HL-60/S4 (cell line): Measurements from ENCODE around the gene PTGDR2.

Source experiments
- in situ Hi-C: fragments of 300-500 bp; cut with MboI; formaldehyde crosslinking; loops from 2 replicates; pipeline ENCODE4 v1.14.3; 2022; ENCODE audit warnings: low sequenced_read_pairs

Gene PTGDR2

GRCh38 chr11:60855726-60856633 lies at the start of gene PTGDR2:
Gene PTGDR2 (minus strand): TSS chr11:60855950. CDS start chr11:60853722, 2,228 bp downstream.
- in situ Hi-C loops: no loop called here

DNA sequence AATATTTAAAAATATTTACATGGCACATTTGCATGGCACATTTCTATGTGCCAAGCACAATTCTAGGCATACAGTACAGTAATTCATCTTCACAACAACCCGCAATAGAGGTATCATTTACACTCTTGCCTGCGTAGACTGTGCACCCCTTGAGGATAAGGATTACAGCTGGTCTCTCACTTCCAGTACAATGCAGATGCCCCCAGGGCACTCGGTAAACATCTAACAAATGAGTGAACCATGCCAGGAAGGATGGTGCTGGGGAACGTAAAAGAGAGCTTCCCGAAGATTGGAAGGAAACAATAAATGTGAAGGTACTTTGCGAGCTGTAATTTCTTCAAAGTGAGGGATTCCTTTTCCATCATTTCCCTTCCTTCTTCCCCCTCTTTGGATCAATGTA lies 49.3 kb upstream of the PTGDR2 start:
- in situ Hi-C loops: no loop called here

GRCh38 chr11:60902625-60903024 lies 46.9 kb upstream of the PTGDR2 start:
- in situ Hi-C loops: no loop called here

DNA sequence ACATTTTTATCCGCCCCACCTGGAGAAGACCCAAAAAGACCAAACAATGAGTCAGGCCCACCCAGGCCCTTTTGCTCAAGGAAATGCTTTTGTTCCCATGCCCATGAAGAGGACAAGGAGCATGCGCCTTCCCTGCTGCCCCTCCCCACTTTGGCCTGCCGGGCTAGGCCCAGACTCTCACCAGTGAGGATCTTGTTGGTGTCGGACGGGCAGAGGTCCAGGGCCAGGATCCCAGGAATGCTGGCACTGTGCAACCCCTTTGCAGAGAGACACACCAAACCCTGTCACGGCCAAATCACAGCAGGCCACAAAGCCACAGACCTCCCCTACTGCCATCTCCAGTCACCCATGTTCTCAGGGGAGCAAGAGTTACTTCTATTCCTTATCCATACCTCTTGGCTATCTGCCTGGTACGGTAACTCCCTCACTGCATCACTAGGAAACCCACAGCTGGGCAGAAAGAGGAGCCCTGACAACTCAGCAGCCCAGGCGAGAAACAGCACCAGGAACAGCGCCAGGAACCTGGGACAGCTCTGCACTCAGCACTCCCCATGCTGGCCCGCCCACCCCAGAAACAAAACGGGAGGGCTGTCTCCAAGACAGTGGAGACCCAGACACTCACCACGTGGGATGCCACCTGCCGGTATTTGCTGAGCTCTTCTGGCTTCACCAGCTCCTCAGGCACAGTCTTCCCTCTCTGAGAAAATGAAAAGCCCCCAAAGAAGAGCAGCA lies 45.1 kb upstream of the PTGDR2 start:
- in situ Hi-C loops: no loop called here

- in situ Hi-C loops: no loop called here
These were observed 44.2 kb upstream of the PTGDR2 start for GRCh38 chr11:60899977-60900376.

GRCh38 chr11:60899046-60899936 lies 43.5 kb upstream of the PTGDR2 start:
- in situ Hi-C loops: no loop called here

- in situ Hi-C loops: no loop called here
These were observed 41.7 kb upstream of the PTGDR2 start for GRCh38 chr11:60897496-60897895.

GRCh38 chr11:60895687-60896086 lies 39.9 kb upstream of the PTGDR2 start:
- in situ Hi-C loops: no loop called here

DNA sequence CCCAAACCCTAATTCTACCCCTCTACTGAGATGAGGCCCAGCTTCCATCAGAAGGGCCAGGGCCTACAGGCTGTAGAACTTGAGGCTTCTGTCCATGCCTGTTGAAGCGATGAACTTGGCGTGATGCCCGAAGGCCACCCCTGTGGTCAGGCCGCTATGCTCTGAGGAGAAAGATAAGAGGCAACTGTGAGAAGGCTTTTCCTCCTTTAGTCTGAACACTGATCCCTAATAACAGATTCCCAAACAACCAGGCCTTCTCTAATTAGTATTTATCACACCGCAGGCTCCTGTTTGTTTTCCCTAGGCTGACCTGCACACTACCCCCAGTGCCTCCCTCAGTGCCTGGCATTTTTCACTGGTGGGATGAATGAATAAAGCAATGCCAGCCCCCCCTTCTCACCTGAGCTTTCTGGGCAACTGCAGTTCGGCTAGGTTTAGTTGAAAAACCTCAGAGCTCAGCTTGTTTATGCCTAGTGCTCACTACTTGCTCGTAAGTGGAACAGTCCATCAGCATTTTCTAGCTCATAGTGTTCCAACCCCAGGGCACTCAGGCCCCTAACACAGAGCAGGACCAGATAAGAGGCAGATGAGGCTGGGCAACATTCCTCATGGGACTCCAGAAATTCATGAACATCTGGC lies 35.5 kb upstream of the PTGDR2 start:
- in situ Hi-C loops: loop anchor here (5.0 kb wide), 1 partner anchor 54 kb away; no protein-coding TSS in a partner anchor

DNA sequence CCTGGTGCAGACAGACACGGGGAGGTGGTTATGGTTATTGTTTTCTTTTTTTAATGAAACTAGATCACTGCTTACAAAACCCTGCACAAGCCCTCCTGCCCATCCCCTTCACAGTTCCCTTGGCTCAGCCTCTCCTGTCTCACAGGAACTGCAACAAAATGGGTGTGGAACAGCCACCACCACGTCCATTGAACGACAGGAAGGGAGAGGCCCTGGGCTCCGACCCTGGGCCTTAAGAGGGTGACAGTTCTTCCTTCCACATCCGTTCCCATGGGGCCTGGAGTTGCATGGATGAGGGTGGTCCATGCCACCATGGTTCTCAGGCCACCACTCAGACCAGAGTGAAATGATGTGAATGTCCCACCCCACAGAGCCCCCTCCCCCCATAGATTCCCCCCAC lies 34.9 kb upstream of the PTGDR2 start:
- in situ Hi-C loops: loop anchor here (5.0 kb wide), 1 partner anchor 53 kb away; no protein-coding TSS in a partner anchor

DNA sequence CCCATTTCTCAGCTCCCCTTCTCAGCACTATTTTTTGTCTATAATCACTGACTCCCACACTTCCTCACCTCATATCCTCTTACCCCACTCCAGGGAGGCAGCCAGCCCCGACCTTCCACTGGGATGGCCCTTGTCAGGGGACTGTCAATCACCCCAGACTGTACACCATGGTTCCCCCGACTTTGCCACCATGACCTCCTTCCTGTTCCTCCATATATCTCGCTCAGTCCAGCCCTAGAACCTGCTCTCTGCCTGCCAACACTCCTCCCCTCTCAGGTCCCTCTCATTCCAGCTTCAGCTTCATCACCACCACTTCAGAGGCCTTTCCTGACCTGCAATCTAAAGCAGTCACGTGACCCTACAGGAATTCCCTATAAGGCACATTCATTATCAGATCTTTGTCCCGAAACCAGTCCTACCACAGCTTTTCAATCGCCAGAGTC lies 34.1 kb upstream of the PTGDR2 start:
- in situ Hi-C loops: loop anchor here (5.0 kb wide), 1 partner anchor 53 kb away; no protein-coding TSS in a partner anchor

DNA sequence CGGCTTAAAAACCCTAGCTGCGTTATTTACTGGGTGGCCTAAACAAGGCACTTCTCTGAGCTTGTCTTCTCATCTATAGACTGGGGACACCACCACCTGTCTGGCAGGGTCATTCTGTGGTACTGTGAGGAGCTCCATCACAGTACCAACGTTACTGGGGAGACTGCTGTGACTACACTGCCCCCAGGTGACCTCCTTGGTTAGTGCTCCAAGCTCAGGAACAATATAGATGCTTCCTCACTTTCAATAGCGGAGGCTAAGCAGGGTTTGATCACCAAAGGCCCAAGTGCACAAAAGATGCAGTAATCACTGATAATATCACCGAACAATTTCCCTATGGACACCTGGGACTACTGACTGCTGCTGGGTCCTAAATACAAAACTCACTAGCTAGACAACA lies 31.8 kb upstream of the PTGDR2 start:
- in situ Hi-C loops: no loop called here

GRCh38 chr11:60880643-60881282 lies 25.0 kb upstream of the PTGDR2 start:
- in situ Hi-C loops: no loop called here

GRCh38 chr11:60879971-60880588 lies 24.3 kb upstream of the PTGDR2 start:
- in situ Hi-C loops: no loop called here

GRCh38 chr11:60879104-60879503 lies 23.4 kb upstream of the PTGDR2 start:
- in situ Hi-C loops: no loop called here

DNA sequence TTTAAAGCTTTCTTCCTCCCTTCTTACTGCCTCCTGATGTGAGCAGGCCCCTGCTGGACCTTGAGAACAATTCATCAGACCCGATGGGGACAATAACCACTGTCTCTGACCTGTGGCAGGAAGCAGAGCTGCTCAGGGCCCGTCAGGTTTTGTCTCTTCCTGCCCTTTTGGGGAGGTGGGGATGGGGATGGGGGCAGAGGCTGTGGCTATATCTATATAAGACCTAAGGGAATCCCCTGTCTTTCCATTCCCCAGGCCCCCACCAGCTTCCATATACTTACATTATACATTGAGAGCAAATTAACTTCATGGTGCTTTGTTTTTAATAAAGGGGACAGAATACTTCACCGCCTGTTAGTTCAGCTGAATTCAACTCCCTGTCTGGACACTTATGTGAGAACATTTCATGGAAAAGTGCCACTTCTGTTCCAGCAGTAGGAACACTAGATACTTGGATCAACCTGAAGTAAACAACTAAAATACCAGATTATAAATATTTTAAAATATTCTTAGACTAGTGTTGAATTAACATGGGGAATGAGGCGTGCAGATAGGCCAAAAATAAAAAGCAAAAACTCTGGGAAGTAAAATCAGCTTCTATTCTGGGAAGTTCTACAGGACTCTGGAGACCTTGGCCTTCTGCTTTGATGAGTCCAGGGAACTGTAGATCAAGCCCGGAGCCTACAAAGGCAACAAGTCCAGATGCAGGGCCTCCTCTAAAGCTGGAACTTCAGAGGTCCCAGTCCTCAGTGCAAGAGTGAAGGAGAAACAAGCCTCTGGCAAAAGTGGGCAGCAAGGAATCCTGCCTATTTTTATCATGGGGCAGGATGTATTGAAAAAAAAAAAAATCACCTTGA lies 22.7 kb upstream of the PTGDR2 start:
- in situ Hi-C loops: no loop called here

- in situ Hi-C loops: no loop called here
These were observed 20.4 kb upstream of the PTGDR2 start for GRCh38 chr11:60876168-60876485.

DNA sequence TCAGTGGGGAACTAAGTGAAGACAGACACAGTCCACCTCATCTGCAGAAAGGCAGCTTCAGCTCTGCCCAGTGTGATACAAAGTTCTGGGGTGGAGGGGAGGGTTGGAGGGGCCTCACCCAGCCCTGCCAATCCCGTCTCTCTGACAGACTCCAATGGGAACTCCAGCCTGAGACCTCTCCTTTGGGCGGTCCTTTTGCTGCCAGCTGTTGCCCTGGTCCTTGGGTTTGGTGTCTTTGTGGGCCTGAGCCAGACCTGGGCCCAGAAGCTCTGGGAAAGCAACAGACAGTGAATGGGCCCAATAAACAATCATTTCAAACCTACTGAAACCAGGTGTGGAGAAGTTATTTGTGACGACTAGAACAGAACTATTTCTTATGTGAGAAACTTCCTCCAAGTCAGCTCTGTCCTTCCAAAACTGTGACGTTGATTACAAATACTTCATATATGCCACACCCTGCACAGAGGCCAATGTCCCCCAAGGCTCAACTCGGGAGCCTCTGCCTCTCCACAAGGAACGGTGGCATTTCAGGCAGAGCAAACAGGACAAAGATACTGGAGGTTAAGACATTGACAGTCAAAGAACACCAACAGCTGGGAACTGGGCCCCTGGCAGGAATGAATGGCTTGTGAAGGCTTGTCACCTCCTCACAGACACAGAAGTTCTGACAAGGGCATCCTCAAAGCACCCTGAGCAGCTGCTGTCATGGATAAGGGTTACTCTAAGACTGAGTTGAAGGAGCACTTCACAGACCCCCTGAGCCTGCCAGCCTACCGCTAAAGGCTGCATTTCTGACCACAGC lies 19.8 kb upstream of the PTGDR2 start:
- in situ Hi-C loops: no loop called here
